Endothelial cell (in vitro differentiated cells): ENCODE data around the gene DYNC2I2. TPM values are rescaled to one million over a fixed set of nuclear protein-coding genes. Genes with fewer than 3 reads are reported as not detected.
"Not testable (repeated sequence)": the region's sequence is repeated elsewhere in the genome, so short reads cannot be mapped to it uniquely, and the experiment has no call there.

Source experiments
- DNase-seq: peaks from one replicate; pipeline ENCODE4 v3.0.0; 2021; ENCODE audit warnings: low spot score
- H3K27ac Mint-ChIP-seq: one replicate; pipeline ENCODE4 v1.8.0; 2021; ENCODE audit warnings: mixed read lengths, inconsistent platforms; ENCODE audit not compliant: unreplicated experiment
- H3K27me3 Mint-ChIP-seq: one replicate; pipeline ENCODE4 v1.8.0; 2021; ENCODE audit warnings: mild to moderate bottlenecking, moderate library complexity, mixed read lengths, inconsistent platforms; ENCODE audit not compliant: unreplicated experiment
- H3K36me3 Mint-ChIP-seq: one replicate; pipeline ENCODE4 v1.8.0; 2021; ENCODE audit warnings: mild to moderate bottlenecking, low read depth, mixed read lengths, inconsistent platforms; ENCODE audit not compliant: unreplicated experiment
- H3K4me1 Mint-ChIP-seq: one replicate; pipeline ENCODE4 v1.8.0; 2021; ENCODE audit warnings: mild to moderate bottlenecking, mixed read lengths, inconsistent platforms; ENCODE audit not compliant: unreplicated experiment
- H3K4me3 Mint-ChIP-seq: one replicate; pipeline ENCODE4 v1.8.0; 2021; ENCODE audit warnings: mild to moderate bottlenecking, mixed read lengths, inconsistent platforms; ENCODE audit not compliant: unreplicated experiment
- H3K9me3 Mint-ChIP-seq: one replicate; pipeline ENCODE4 v1.8.0; 2021; ENCODE audit warnings: mixed read lengths, inconsistent platforms; ENCODE audit not compliant: unreplicated experiment
- CTCF ChIP-seq: fragments of 200-600 bp; sonication (generic); IDR thresholded peaks from one replicate; pipeline ENCODE4 v1.5.0; 2021; ENCODE audit warnings: antibody characterized with exemption; ENCODE audit not compliant: unreplicated experiment
- total RNA-seq: library from RNA; stranded (reverse); fragmentation: NEBNext Ultra II Directional; extraction: Animal tissue kit (Norgen Biotek cat#: 25700); gene quantifications from one replicate; pipeline ENCODE4 v1.2.1, GENCODE V29; 2021; ENCODE audit not compliant: unreplicated experiment

The DYNC2I2 gene
- total RNA-seq, 1 donor from 2014 or later: 35.4 TPM

GRCh38 chr9:128669786-128670185 lies 13.1 kb upstream of the DYNC2I2 start:
- Mint-ChIP-seq H3K27me3 (no peaks in the 10 kb centered on the region), H3K4me1 (no peaks in the 10 kb centered on the region), H3K4me3 (no peak overlapping the region), H3K9me3 (no peaks in the 10 kb centered on the region), H3K36me3 (no peaks in the 10 kb centered on the region), H3K27ac (no peak overlapping the region)
- no peak for DNase-seq
- TF ChIP-seq CTCF: no peak

- not testable (repeated sequence) for H3K4me3 Mint-ChIP-seq, H3K27ac Mint-ChIP-seq, H3K36me3 Mint-ChIP-seq, H3K4me1 Mint-ChIP-seq, H3K27me3 Mint-ChIP-seq, DNase-seq, H3K9me3 Mint-ChIP-seq
These were observed 9.9 kb upstream of the DYNC2I2 start for GRCh38 chr9:128666481-128666941.

- peaks cover 2% of the 10 kb centered on the region for H3K27me3 Mint-ChIP-seq
- DNase-seq: no peak
- TF ChIP-seq CTCF: no peak
- peaks cover 2% of the 10 kb centered on the region for H3K4me1 Mint-ChIP-seq
- no peak overlapping the region for H3K4me3 Mint-ChIP-seq
- H3K27ac Mint-ChIP-seq: peak overlapping the region; percentile 100
- H3K36me3 Mint-ChIP-seq: peaks cover 5% of the 10 kb centered on the region
- no peaks in the 10 kb centered on the region for H3K9me3 Mint-ChIP-seq
These were observed 1.1 kb upstream of the DYNC2I2 start for GRCh38 chr9:128657796-128658195.

GRCh38 chr9:128657344-128657704 lies 677 bp upstream of the DYNC2I2 start:
- no peak for DNase-seq
- Mint-ChIP-seq H3K27ac (peak overlapping the region; percentile 100), H3K27me3 (peaks cover 2% of the 10 kb centered on the region), H3K4me3 (peak overlapping the region; percentile 90), H3K4me1 (peaks cover 2% of the 10 kb centered on the region), H3K9me3 (no peaks in the 10 kb centered on the region), H3K36me3 (peaks cover 5% of the 10 kb centered on the region)
- no peak for TF ChIP-seq CTCF

- TF ChIP-seq CTCF: no peak
- peak overlapping the region; percentile 79 for H3K4me3 Mint-ChIP-seq
- no peak for DNase-seq
- H3K9me3 Mint-ChIP-seq: no peaks in the 10 kb centered on the region
- H3K27me3 Mint-ChIP-seq: no peaks in the 10 kb centered on the region
- peaks cover 5% of the 10 kb centered on the region for H3K36me3 Mint-ChIP-seq
- no peak overlapping the region for H3K27ac Mint-ChIP-seq
- peaks cover 2% of the 10 kb centered on the region for H3K4me1 Mint-ChIP-seq
These were observed 2.2 kb downstream of the DYNC2I2 start for GRCh38 chr9:128654481-128654880.

GRCh38 chr9:128653908-128654307 lies 2.7 kb downstream of the DYNC2I2 start:
- Mint-ChIP-seq H3K27me3 (no peaks in the 10 kb centered on the region), H3K36me3 (peaks cover 5% of the 10 kb centered on the region), H3K4me3 (no peak overlapping the region), H3K4me1 (peaks cover 2% of the 10 kb centered on the region), H3K27ac (no peak overlapping the region), H3K9me3 (no peaks in the 10 kb centered on the region)
- no peak for TF ChIP-seq CTCF
- DNase-seq: no peak
